Bronchial epithelial cell (primary cell): ENCODE results near the gene SHH. TPM values are rescaled to one million over a fixed set of nuclear protein-coding genes. Genes with fewer than 3 reads are reported as not detected.

ENCODE experiments used
- DNase-seq: peaks from one replicate; pipeline ENCODE4 v3.0.0-alpha.2; 2010; ENCODE audit warnings: low read depth
- FAIRE-seq: peaks from 2 replicates; lab custom pipeline; 2011; peaks lifted over from hg19 to GRCh38; lab: Jason Lieb, UNC
- H3K27me3 ChIP-seq: 2 replicates; pipeline ENCODE4 v1.5.1; 2011; ENCODE audit warnings: low read length; ENCODE audit not compliant: control insufficient read depth, insufficient read depth
- H3K36me3 ChIP-seq: 2 replicates; pipeline ENCODE4 v1.5.1; 2011; ENCODE audit warnings: low read length; ENCODE audit not compliant: control insufficient read depth, insufficient read depth
- H3K4me3 ChIP-seq: 2 replicates; pipeline ENCODE4 v1.5.1; 2011; ENCODE audit warnings: mild to moderate bottlenecking, low read depth, low read length, control low read depth
- CTCF ChIP-seq: IDR thresholded peaks from 2 replicates; pipeline ENCODE4 v1.5.1; 2011; ENCODE audit warnings: mild to moderate bottlenecking, moderate library complexity, low read length, control low read depth, inconsistent platforms; ENCODE audit not compliant: insufficient read depth, severe bottlenecking
- total RNA-seq: library from RNA; depleted of rRNA; stranded (reverse); fragments of >200 nt; gene quantifications from 2 replicates; pipeline ENCODE4 v1.2.1, GENCODE V29; 2014

SHH gene
- total RNA-seq, 1 donor from 2014 or later: not detected

GRCh38 chr7:155845226-155845625 lies 33.0 kb upstream of the SHH start:
- no peak for TF ChIP-seq CTCF
- DNase-seq (no peak), FAIRE-seq (no peak)
- H3K4me3 ChIP-seq: no peak overlapping the region
- no peaks in the 10 kb centered on the region for H3K27me3 ChIP-seq
- no peaks in the 10 kb centered on the region for H3K36me3 ChIP-seq

GRCh38 chr7:155844526-155844925 lies 32.3 kb upstream of the SHH start:
- Histone ChIP-seq H3K36me3 (no peaks in the 10 kb centered on the region), H3K27me3 (no peaks in the 10 kb centered on the region), H3K4me3 (no peak overlapping the region)
- DNase-seq (no peak), FAIRE-seq (no peak)
- TF ChIP-seq CTCF: no peak

GRCh38 chr7:155844019-155844453 lies 31.8 kb upstream of the SHH start:
- FAIRE-seq (no peak), DNase-seq (no peak)
- no peak overlapping the region for H3K4me3 ChIP-seq
- no peaks in the 10 kb centered on the region for H3K27me3 ChIP-seq
- TF ChIP-seq CTCF: no peak
- no peaks in the 10 kb centered on the region for H3K36me3 ChIP-seq

- Histone ChIP-seq H3K36me3 (no peaks in the 10 kb centered on the region), H3K4me3 (no peak overlapping the region), H3K27me3 (no peaks in the 10 kb centered on the region)
- no peak for FAIRE-seq
- TF ChIP-seq CTCF: no peak
- no peak for DNase-seq
Measured at GRCh38 chr7:155843426-155844018, 31.3 kb upstream of the SHH start.

GRCh38 chr7:155842496-155843265 lies 30.4 kb upstream of the SHH start:
- H3K27me3 ChIP-seq: no peaks in the 10 kb centered on the region
- no peak for FAIRE-seq

More at GRCh38 chr7:155842496-155843265, 30.4 kb upstream of the SHH start:
- DNase-seq: no peak
- no peak overlapping the region for H3K4me3 ChIP-seq
- H3K36me3 ChIP-seq: no peaks in the 10 kb centered on the region
- TF ChIP-seq CTCF: no peak
